H1 (cell line): ENCODE data around the gene RPRD2. TPM values are rescaled to one million over a fixed set of nuclear protein-coding genes. Genes with fewer than 3 reads are reported as not detected.

ENCODE experiments used
- CEBPB ChIP-seq: IDR thresholded peaks from 2 replicates; pipeline ENCODE4 v1.6.1; 2012; ENCODE audit warnings: low read depth, low read length
- GABPA ChIP-seq: IDR thresholded peaks from 2 replicates; pipeline ENCODE4 v1.6.1; 2011; ENCODE audit warnings: mild to moderate bottlenecking, low read length, moderate library complexity, borderline replicate concordance; ENCODE audit not compliant: insufficient read depth
- HDAC6 ChIP-seq: IDR thresholded peaks from one replicate; pipeline ENCODE4 v1.7.1; 2012; ENCODE audit warnings: low read depth, mild to moderate bottlenecking, inconsistent platforms, low read length, moderate library complexity
- MAFK ChIP-seq: IDR thresholded peaks from 2 replicates; pipeline ENCODE4 v1.6.1; 2012; ENCODE audit warnings: low read depth, mild to moderate bottlenecking, improper control_type of control experiment, low read length
- PHF8 ChIP-seq: fragments of 200-600 bp; sonication (generic); conservative IDR thresholded peaks from 2 replicates; pipeline ENCODE4 v1.7.1; 2012; ENCODE audit warnings: low read depth, mild to moderate bottlenecking, inconsistent platforms, low read length, moderate library complexity
- RBBP5 ChIP-seq: IDR thresholded peaks from 2 replicates; pipeline ENCODE4 v1.7.1; 2012; ENCODE audit warnings: low read depth, mild to moderate bottlenecking, inconsistent platforms, low read length, moderate library complexity, borderline replicate concordance
- RNF2 ChIP-seq: fragments of 200-900, 300-1000 bp; sonication (generic); IDR thresholded peaks from 2 replicates; pipeline ENCODE4 v1.7.1; 2016; ENCODE audit warnings: borderline replicate concordance, low read depth, mild to moderate bottlenecking, antibody characterized with exemption, low read length; ENCODE audit not compliant: poor library complexity, severe bottlenecking; ENCODE audit errors: missing control alignments
- RXRA ChIP-seq: IDR thresholded peaks from 2 replicates; pipeline ENCODE4 v1.6.1; 2011; ENCODE audit warnings: low read depth, mild to moderate bottlenecking, low read length, moderate library complexity; ENCODE audit not compliant: insufficient read depth
- polyA plus RNA-seq, 7 experiments: library from polyadenylated mRNA; depleted of rRNA in 3 of 7; stranded (reverse) in 5 of 7; unstranded in 2 of 7; fragments of >200 nt in 5 of 7; fragments of 200-250 nt in 2 of 7; gene quantifications; 1 replicate in 5 of 7; 2 replicates in 1 of 7; 4 replicates in 1 of 7; pipeline versions ENCODE4 v1.2.1 to v1.2.3, GENCODE V29; 2011 to 2013; ENCODE audit warnings: missing spikeins in 2 of 7, mixed read lengths in 2 of 7
- total RNA-seq: library from RNA; stranded (reverse); fragmentation: NEBNext Ultra II Directional; extraction: Animal tissue kit (Norgen Biotek cat#: 25700); gene quantifications from 2 replicates; pipeline ENCODE4 v1.2.1, GENCODE V29; 2021
- TF ChIP-seq, protein P1 (sequence below): fragments of 300-600 bp; sonication (generic); IDR thresholded peaks from 2 replicates; pipeline ENCODE4 v1.7.1; 2012; ENCODE audit warnings: low read length, moderate library complexity, mild to moderate bottlenecking, inconsistent platforms; ENCODE audit not compliant: insufficient replicate concordance
- TF ChIP-seq, protein P2 (sequence below): IDR thresholded peaks from 2 replicates; pipeline ENCODE4 v1.6.1; 2011; ENCODE audit warnings: low read depth, mild to moderate bottlenecking, low read length; ENCODE audit not compliant: insufficient read depth

The RPRD2 gene
- total and polyA plus RNA-seq, 2 of the 8 experiments (the other 6 are each of a cell fraction or from before 2014, with no cell fraction given): 14.4 to 32.4 TPM

DNA sequence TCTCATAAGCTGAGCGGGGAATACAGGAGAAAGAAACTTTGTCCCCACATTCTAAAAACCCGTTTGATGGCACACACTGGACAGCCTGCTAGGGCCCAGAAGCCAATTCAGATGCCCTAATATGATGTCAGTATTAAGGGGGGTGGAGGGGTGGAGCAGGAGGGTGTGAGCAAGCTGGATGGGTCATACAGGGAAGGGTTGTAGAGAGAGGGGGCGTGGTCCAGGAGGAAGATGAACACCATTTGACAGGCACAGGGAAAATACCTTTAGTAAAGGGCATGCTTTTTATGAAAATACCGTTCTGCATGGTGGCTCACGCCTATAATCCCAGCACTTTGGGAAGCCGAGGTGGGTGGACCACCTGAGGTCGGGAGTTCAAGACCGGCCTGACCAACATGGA, 129.2 kb downstream of the RPRD2 start (continued):
- TF ChIP-seq, protein P1, sequence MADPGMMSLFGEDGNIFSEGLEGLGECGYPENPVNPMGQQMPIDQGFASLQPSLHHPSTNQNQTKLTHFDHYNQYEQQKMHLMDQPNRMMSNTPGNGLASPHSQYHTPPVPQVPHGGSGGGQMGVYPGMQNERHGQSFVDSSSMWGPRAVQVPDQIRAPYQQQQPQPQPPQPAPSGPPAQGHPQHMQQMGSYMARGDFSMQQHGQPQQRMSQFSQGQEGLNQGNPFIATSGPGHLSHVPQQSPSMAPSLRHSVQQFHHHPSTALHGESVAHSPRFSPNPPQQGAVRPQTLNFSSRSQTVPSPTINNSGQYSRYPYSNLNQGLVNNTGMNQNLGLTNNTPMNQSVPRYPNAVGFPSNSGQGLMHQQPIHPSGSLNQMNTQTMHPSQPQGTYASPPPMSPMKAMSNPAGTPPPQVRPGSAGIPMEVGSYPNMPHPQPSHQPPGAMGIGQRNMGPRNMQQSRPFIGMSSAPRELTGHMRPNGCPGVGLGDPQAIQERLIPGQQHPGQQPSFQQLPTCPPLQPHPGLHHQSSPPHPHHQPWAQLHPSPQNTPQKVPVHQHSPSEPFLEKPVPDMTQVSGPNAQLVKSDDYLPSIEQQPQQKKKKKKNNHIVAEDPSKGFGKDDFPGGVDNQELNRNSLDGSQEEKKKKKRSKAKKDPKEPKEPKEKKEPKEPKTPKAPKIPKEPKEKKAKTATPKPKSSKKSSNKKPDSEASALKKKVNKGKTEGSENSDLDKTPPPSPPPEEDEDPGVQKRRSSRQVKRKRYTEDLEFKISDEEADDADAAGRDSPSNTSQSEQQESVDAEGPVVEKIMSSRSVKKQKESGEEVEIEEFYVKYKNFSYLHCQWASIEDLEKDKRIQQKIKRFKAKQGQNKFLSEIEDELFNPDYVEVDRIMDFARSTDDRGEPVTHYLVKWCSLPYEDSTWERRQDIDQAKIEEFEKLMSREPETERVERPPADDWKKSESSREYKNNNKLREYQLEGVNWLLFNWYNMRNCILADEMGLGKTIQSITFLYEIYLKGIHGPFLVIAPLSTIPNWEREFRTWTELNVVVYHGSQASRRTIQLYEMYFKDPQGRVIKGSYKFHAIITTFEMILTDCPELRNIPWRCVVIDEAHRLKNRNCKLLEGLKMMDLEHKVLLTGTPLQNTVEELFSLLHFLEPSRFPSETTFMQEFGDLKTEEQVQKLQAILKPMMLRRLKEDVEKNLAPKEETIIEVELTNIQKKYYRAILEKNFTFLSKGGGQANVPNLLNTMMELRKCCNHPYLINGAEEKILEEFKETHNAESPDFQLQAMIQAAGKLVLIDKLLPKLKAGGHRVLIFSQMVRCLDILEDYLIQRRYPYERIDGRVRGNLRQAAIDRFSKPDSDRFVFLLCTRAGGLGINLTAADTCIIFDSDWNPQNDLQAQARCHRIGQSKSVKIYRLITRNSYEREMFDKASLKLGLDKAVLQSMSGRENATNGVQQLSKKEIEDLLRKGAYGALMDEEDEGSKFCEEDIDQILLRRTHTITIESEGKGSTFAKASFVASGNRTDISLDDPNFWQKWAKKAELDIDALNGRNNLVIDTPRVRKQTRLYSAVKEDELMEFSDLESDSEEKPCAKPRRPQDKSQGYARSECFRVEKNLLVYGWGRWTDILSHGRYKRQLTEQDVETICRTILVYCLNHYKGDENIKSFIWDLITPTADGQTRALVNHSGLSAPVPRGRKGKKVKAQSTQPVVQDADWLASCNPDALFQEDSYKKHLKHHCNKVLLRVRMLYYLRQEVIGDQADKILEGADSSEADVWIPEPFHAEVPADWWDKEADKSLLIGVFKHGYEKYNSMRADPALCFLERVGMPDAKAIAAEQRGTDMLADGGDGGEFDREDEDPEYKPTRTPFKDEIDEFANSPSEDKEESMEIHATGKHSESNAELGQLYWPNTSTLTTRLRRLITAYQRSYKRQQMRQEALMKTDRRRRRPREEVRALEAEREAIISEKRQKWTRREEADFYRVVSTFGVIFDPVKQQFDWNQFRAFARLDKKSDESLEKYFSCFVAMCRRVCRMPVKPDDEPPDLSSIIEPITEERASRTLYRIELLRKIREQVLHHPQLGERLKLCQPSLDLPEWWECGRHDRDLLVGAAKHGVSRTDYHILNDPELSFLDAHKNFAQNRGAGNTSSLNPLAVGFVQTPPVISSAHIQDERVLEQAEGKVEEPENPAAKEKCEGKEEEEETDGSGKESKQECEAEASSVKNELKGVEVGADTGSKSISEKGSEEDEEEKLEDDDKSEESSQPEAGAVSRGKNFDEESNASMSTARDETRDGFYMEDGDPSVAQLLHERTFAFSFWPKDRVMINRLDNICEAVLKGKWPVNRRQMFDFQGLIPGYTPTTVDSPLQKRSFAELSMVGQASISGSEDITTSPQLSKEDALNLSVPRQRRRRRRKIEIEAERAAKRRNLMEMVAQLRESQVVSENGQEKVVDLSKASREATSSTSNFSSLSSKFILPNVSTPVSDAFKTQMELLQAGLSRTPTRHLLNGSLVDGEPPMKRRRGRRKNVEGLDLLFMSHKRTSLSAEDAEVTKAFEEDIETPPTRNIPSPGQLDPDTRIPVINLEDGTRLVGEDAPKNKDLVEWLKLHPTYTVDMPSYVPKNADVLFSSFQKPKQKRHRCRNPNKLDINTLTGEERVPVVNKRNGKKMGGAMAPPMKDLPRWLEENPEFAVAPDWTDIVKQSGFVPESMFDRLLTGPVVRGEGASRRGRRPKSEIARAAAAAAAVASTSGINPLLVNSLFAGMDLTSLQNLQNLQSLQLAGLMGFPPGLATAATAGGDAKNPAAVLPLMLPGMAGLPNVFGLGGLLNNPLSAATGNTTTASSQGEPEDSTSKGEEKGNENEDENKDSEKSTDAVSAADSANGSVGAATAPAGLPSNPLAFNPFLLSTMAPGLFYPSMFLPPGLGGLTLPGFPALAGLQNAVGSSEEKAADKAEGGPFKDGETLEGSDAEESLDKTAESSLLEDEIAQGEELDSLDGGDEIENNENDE: no peak
- TF ChIP-seq HDAC6 (no peak), CEBPB (no peak), GABPA (no peak), PHF8 (no peak), MAFK (no peak), RNF2 (no peak), RBBP5 (no peak), RXRA (no peak)
- TF ChIP-seq, protein P2, sequence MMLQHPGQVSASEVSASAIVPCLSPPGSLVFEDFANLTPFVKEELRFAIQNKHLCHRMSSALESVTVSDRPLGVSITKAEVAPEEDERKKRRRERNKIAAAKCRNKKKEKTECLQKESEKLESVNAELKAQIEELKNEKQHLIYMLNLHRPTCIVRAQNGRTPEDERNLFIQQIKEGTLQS: no peak
